GM12872 (cell line): Measurements from ENCODE around the gene KLHDC8A.

Experiments used
- TF ChIP-seq, protein P1 (sequence below): IDR thresholded peaks from 3 replicates; pipeline ENCODE4 v1.5.1; 2011; ENCODE audit warnings: low read depth, mild to moderate bottlenecking, low read length, moderate library complexity; ENCODE audit not compliant: insufficient read depth

The KLHDC8A gene

DNA sequence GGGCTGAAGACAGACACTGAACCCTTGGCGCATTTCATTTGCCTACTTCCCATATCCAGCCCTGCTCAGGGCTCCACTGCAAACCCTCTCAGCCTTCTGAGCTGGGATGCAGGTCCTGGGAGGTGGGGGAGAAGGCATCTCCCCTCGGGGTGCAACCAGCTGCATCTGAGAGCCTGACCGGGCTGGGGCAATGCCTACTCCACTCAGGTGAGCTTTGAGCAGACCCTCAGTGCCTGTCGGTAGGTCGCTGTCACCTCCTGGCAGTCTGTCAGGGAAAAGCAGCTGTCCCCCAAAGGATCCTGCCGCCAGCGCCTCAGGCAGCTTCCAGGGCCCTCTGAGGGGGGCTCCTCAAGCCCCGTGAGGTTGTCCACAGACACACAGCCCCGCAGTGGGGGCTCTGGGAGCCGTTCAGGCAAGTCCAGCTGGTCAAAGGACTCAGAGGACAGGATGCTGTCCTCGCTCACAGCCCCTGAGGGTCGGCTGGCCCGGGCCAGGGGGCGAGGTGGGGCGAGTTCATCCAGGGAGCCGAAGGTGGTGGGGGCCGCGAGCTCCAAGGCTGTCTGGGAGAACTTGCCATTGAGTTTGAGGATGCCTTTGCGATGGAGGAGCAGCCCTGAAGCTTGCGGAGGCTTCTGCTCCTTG is 53.4 kb downstream of the KLHDC8A start:
- TF ChIP-seq, protein P1, sequence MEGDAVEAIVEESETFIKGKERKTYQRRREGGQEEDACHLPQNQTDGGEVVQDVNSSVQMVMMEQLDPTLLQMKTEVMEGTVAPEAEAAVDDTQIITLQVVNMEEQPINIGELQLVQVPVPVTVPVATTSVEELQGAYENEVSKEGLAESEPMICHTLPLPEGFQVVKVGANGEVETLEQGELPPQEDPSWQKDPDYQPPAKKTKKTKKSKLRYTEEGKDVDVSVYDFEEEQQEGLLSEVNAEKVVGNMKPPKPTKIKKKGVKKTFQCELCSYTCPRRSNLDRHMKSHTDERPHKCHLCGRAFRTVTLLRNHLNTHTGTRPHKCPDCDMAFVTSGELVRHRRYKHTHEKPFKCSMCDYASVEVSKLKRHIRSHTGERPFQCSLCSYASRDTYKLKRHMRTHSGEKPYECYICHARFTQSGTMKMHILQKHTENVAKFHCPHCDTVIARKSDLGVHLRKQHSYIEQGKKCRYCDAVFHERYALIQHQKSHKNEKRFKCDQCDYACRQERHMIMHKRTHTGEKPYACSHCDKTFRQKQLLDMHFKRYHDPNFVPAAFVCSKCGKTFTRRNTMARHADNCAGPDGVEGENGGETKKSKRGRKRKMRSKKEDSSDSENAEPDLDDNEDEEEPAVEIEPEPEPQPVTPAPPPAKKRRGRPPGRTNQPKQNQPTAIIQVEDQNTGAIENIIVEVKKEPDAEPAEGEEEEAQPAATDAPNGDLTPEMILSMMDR, result no peak

DNA sequence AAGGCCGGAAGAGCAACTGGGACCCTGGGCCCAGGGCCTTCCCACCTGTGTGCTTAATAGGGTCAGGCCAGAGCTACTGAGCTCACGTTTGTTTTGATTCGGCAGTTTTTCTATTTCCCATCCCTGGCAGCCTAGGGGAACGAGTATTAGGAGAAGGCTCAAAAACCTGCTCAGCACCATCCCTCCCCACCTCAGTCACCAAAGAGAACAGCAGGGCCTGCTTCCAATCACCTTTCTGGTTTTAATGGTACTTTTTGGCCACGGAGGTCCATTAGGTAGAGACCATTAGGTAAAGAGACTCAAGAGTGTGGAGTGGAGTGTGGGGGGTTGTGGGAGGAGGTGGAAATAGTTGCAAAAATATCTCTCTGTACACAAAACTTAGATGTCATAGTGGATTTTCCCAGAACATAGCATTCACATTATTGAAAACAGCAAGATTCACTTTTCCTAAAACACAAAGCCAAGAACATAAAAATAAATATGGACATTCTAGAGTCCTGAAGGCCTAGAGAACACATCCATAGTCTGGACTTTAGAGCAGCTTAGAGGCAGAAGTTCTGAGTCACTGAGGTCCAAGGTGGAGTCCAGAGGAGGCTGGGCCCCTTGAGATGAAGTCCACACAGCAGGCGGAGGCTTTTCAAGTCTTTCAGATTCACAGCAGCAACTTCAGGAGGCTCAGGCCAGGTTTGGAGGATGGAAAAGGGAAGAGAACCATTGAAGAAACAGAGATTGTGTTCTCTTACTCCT is 54.7 kb downstream of the KLHDC8A start:
- TF ChIP-seq, protein P1, result no peak

DNA sequence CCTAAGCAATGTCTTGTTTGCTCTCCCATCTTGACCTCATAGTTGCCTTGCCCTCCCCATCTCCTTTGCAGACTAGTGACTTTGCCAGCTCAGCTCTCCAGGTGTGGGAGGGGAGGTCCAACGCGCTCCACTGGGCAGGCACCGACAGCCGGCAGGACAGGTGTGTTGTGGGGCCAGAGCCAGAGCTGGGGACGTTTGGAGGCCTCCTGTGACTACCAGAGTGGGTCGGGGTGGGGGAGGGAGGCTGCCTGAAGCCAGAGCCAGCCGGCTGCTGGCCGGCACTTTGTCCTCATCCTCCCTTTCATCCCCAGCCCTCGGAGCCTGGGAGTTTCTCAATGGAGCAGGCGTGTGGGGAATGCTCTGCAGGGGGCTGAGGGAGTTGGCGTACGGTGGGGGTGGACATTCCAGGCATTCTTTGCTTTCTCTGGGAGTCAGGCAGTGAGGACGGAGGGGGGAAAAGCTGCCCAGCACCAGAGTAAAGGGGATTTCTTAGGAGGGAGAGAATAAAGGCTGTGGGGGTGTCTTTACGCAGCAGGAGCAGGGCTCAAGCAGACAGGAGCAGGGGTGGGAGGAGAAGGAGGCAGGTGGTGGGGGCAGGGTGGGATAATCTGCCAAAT is 55.4 kb downstream of the KLHDC8A start:
- TF ChIP-seq, protein P1, result no peak

DNA sequence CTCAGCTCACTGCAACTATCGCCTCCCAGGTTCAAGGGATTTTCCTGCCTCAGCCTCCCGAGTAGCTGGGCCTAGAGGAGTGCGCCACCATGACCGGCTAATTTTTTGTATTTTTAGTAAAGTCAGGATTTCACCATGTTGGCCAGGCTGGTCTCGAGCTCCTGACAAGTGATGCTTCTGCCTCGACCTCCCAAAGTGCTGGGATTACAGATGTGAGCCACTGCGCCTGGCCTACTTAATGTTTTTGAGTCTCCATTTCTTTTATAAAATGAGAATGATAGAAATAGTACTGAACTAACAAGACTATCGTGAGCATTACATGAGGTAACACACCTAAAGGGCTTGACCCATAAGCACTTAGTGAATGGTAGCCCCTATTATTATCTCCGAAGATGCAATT is 56.6 kb downstream of the KLHDC8A start:
- TF ChIP-seq, protein P1, result no peak

DNA sequence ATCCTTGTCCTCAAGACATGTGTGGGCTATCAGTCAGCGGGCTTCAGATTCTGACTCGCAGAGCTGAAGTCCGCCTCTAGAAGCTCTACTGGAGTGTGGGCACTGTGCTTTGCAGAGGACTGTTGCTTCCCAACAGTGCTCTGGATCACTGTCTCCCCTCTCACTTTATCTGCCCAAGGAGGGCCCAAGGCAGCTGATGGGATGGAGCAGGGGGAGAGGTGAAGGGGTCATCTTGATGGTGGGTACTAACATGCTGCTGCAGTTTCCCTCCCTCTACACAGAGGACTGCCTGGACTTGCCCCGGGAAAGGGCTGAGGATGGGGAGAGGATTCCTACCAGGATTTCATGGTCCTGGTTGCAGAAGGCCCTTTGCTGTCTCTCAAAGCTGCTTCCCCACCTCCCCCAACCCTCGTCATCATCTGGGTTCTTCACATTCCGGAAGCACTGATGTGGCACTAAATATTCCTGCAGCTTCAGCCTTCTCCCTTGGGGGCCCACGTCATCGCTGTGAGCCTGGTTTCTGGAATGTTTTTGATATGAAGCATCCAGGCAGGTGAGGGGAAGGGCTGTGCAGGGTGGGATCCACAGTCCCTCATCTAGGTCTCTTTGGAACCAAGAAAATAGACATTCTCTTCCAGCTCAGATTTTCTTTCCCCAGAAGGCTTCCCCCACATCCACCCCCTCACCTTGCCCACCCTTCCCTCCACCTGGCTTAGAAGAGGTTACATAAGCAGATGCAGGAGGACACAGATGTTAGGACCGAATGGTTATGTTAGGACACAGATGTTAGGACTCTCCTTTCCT is 58.3 kb downstream of the KLHDC8A start:
- TF ChIP-seq, protein P1, result no peak

DNA sequence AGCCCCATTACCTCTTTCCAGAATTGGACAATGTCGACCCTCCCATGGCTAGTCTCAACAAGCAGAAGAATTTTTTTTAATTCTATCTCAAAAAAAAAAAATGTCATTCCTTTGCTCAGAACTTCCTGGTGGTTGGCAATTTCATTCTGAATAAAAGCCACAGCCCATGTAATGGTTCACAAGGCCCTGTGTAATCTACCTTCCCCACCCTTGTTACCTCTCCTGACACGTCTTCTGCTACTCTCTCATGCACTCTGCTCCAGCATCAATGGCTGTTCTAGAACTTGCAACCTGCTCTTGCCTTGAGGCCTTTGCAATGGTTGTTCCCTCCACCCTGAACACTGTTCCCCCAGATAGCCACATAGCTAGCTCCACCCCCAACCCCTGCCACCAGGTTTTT is 60.6 kb downstream of the KLHDC8A start:
- TF ChIP-seq, protein P1, result no peak

DNA sequence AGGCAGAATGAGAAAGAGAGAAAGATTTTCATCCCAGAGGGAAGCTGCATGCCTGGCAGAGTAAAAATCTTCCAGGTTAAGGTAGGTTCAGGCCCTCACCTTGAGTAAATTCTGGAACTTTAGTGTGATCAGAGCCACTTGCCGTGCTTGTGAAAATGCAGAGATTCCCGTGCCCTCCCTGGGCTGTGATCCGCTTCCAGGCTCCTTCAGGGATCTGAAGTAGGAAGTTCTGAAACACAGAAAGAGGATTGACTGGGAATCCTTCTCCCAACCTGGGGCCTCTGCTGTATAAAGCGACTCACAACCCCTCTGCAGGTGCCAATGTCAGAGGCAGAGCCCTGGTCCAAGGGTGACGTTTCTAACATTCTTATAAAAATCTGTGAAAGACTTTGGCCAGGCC is 61.8 kb downstream of the KLHDC8A start:
- TF ChIP-seq, protein P1, result no peak
